HG03135 (cell line): ENCODE measurements around the gene ERC2.

Experiments
- ATAC-seq: cut with Tn5 transposase; IDR thresholded peaks from one replicate; pipeline ENCODE4 v1.9.1; 2021; ENCODE audit warnings: mild to moderate bottlenecking, moderate library complexity; ENCODE audit not compliant: unreplicated experiment

The ERC2 gene

DNA sequence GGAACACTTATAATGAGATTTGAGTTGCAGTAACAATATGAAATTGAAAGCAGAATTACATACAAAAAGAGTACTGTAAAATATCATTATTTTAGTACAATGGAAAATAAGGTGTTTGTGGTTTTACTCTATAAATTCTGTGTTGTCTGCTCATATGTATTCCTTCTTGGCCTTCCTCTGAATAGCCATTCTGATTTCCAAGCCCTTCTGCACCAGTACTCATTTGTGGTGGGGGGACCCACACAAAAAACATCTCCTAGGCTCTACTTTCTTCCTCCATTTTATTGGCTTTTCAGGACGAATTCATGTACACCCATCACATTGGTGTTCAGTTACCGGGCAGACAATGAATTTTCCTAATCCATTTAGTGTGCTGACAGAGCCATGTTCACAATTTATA, 338.2 kb downstream of the ERC2 start:
- ATAC-seq: no peak

DNA sequence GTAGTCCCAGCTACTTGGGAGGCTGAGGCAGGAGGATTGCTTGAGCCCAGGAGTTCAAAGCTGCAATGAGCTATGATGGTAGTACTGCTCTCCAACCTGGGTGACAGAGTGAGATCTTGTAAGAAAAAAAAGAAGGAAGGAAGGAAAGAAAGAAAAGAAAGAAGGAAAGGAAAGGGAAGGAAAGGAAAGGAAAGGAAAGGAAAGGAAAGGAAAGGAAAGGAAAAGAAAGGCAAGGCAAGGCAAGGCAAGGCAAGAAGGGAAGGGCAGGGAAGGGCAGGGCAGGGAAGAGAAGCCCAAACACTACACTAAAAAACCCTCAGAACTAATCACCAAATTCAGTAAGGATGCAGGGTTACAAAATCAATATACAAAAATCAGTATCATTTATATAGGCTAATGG, 341.6 kb downstream of the ERC2 start:
- no peak for ATAC-seq

DNA sequence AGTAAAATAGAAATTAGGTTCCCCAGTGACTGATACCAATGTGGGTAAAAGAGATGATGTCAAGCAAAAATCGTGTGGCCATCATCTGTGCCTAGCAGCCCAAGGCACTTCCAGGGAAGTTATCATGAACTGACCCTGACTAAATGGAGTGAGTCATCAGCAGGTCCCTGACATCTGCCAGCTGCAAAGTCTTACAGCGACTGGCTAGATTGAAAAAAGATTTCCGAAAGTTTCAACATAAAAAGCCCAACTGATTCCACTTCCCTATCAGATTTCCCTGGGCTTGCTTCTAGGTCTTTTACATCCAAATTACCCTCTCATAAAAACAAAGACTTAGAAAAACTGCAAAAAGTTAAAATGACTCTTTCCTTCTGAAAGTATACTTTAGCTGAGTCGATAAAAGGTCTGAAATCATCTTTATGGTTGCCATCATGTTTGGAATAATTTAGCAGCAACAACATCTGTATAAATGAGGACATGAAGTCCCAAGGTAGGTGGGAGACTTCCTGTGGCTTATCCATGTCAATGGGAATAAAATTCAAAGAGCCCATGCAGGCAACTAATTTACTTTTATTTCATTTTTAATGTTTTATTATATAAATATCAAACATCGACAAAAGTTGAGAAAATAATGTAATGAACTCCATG, 342.8 kb downstream of the ERC2 start:
- no peak for ATAC-seq

DNA sequence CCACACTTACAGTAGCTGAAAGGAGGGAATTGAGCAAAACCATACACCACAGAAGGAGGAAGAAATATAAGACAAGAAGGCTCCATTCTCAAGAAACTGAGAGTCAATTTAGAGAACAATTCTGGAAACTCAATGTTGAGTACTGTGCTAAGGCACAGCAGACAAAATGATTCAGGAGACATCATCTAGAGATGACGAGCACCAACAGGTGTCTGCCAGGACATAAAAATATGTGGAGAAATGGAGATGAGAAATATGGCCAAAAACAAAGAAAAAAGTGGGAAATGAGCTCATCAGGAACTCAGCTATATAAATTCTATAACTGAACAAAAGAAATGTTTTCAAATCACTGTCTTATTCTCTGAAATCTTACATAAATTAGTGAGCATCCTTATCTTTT, 343.7 kb downstream of the ERC2 start:
- ATAC-seq: no peak

DNA sequence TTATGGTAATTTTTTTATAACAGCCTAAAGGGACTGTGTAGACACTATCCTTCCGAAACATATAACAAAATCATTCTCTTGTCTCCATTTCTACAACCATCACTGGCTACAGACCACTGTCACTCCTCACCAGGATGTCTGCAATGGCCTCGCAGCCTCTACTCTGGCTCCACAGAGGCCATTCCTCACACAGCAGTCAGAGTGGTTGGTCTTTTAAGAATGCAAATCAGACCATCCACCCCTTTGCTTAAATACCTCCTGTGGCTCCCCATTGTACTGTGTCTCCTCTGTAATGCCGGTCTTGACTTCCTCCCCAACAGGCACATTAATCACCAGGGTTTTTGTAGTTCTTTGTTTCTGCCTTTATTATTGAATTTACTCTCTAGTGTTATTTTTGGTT, 344.8 kb downstream of the ERC2 start:
- ATAC-seq: no peak

- ATAC-seq: no peak
These were observed 345.4 kb downstream of the ERC2 start for GRCh38 chr3:56122911-56123310.

DNA sequence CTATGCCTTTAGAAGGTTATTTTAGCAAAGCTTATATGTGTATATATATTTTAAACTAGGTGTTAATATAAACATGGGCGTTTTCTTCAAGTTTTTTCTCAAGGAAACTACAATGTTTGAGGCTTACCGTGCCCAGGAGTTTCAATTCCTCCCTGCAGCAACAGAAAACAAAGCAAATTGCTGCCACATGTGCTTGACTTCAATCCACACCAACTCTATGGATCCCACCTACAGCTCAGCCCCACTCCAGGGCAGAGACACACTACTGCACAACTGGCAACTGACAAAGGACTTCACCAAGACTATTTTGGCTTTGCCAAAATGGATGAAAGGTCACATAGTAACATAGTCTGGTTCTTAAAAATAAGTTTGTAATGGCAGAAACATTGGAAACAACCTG, 346.6 kb downstream of the ERC2 start:
- no peak for ATAC-seq

GRCh38 chr3:56119575-56120349, 348.5 kb downstream of the ERC2 start:
- ATAC-seq: no peak

DNA sequence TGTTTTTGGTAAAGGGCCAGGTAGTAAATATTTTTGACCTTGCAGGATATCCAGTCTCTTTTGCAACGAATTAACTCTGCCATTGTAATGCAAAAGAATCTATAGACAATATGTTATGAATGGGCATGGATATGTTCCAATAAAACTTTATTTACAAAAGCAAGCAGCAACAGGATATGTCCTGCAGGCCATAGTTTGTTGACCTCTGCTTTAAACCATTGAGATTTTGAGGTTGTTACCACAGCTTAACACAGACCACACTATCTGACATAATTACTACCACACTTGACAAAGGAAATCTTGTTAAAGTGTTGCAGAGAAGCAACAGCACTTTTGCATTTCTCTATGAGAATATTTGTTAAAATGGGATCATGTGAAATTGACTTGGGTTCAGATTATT, 349.3 kb downstream of the ERC2 start:
- no peak for ATAC-seq

DNA sequence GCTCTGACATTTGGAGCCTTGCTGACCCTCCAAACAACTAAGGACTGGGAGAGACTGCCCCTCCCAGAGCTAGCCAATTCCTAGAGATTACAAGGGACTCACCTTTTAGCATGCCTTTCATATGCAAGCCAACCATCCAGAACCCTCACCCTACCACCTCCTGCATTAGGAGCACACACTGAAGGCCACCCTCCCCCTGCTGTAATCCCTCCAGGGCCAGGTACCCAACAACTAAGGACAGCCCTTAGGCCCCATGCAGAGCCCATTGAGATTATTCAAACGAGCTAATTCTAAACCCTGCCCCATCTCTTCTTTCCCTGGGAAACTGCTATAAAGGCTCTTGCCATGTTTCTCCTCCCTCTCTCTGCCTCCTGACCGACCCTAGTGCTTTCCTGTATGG, 352.6 kb downstream of the ERC2 start:
- no peak for ATAC-seq

DNA sequence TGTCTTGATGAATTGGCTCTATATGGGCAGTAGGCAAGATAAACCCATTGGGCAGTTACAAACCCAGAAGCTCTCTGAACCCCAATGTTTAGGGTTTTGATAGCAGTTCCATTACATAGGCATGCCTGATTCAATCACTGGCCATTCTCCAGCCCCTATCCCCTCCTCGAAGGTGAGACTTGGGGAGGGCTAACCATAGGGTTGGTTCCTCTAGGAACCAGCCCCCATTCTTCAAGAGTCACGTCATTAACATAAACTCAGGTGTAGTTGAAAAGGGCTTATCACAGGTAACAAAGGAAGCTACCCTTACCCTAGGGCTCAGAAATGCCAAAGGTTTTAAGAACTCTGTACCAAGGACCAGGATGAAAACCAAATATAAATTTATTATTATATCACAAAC, 353.1 kb downstream of the ERC2 start:
- ATAC-seq: no peak

DNA sequence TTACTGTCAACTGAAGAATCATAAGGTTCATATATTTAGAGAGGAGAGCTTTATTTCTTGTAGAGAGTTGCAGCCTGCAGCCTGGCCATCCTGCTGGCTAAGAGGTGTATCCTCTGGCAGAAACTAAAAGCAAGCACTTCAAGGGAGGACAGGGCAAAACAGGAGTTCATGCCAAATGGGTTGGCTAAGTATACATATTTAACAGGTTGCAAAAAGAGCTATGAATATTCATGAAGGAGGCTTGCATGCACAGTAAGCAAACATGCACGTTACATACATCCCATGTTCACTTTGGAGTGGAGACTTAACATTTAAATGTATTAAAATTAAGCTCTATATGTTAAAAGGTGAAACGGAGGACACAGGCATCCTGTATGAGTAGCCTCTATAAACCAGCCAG, 354.4 kb downstream of the ERC2 start:
- no peak for ATAC-seq

DNA sequence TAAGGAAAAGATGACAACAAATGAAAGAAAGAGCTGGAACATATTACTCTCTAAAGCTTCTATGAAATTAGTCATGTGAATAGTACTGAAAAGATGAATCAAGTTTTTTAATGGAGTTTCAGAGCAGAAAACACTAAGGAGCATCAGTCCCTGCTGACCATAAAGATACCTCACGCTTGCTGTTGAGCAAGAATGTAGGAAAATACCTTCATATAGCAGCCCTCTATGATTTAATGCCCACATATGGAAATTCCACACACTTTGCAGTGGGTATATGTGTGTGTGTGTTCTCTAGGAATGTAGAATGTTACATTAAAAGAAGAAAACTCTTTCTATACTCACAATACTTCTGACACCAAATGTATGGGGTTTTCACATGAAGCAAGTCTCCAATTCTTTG, 355.0 kb downstream of the ERC2 start:
- ATAC-seq: no peak

DNA sequence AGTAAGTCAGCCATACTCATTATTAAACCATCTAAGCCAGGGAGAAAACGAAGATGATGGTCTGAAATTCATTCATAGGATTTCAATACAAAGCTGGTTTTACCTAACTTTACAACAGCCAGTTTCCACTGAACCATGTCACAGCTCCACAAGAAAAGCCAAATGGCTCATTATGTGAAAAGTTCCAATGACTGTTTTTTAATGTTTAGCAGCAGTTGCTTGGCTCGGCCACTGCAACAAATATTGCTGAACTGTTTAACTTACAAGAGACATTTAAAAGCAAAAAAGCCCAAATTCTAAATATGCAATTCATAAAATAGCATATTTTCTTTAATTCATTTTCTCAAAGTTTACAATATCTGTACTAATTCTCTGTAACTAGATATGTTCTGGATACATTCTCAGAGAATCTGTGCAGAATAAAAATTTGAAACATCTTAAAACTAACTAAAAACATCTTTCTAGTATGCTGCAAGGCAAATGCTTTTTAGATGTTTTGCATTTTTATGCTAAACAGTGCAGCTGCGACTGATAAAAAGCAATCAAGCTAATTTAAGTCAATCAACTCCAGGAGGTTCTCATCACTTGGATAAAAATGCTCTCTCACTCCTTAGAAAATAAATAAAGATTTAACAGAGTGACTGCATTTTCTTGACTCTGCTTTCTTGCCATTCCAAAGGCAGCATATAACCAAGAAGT, 356.5 kb downstream of the ERC2 start:
- ATAC-seq: no peak

DNA sequence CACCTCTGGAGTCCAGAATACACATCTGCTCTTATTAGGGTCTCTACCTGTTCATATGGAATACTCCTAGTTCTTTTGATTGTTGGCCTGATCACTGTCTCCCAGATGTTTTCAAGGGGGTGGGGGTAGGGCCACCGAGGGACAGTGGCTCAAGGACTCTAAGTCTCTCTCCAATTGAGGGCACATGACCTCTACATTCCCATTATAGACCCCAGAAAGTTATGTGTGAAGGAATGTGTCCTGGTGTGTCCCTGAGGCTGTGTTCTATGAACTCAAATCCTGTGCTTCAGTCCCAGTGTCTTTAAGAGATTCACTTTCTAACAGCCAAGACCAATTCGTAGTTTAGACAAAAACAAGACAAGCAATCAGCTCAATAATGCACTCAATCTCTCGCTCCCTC, 357.4 kb downstream of the ERC2 start:
- ATAC-seq: no peak

GRCh38 chr3:56107157-56107556, 361.1 kb downstream of the ERC2 start:
- no peak for ATAC-seq

DNA sequence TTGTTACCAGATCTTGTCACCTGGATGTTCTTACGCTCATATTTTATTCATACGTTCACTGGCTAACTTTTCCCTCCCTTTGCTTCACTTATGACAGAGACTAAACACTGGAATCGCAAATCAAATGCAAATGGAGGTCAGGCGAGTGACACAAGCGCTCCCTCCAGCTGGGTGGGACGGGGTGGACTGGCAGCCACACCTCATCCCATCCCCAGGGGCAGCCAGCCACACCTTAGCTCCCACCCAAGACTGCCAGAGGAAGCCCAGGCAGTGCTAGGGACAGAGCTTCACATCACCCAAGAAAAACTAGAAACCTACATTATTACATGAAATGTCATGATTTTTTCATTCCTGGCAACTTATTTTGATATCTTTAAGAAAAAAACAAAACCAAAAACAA, 366.2 kb downstream of the ERC2 start:
- ATAC-seq: no peak

DNA sequence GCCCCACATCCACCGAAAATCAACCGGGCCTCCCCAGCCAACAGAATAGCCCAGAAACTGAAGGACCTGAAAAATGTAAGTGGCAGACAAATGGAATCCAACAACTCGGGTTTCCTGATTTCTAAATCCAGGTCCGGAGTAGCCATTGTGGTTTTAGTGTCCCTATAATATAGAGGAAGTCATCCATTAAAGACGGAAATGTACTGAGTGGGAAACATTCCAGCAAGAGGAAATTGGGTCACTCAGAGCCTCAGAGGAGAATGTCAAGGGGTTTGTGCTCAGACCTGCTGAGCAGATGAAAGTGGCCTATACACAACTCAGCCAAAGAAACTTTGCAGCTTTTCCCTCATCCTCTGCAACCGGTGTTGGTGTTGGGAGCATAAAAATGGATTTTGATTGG, 366.7 kb downstream of the ERC2 start:
- ATAC-seq: no peak

- no peak for ATAC-seq
These were observed 371.3 kb downstream of the ERC2 start for GRCh38 chr3:56096999-56097398.

DNA sequence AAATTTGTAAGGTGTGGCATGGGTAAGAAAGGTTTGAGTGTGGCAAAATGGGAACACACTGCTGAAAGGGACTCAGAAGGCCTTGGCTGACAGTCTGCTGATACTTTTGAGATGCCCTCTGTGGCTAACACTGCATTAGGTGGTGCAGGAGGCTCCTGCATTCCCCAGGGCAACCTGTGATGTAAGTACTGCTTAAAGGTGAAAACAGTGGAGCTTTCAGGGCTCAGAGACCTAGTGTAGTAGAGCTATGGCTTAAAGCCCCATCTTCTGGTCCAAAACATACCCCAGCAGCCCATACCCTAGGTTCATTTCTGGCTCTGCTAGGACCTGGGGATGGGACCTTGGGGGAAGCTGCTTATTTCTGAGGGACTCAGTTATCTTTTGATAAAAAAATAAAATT, 374.1 kb downstream of the ERC2 start:
- ATAC-seq: no peak

- no peak for ATAC-seq
These were observed 378.5 kb downstream of the ERC2 start for GRCh38 chr3:56089739-56090138.

DNA sequence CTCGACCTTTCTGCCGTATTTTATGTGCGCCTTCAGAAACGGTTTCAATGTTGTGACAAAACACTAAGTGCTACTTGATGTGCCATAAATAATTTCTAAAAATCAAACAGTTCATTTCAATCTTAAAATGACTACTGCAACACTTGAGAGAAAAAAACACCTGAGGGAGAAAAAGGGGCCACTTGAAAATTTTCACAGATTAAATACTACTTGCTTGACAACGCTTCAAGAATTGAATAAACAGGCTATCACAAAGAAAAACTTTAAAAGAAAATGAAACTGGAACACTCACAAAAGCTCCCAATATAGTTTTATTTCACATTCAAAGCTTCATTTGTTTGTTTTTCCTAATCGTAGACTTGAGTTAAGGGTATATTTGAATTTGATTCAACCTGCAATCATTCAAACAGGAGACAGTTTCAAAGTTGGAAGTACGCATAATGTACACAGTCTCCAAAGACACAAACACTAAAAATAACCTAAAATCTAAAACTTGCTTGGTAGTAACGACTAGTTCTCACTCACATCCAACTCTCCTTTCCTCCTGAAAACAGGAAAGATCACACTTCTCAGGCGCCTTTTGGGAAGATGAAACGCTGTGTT, 380.7 kb downstream of the ERC2 start:
- ATAC-seq: no peak
